Measurements from ENCODE around the gene ZC3H10.
"Not testable (repeated sequence)": the region's sequence is repeated elsewhere in the genome, so short reads cannot be mapped to it uniquely, and the experiment has no call there.

The ZC3H10 gene

DNA sequence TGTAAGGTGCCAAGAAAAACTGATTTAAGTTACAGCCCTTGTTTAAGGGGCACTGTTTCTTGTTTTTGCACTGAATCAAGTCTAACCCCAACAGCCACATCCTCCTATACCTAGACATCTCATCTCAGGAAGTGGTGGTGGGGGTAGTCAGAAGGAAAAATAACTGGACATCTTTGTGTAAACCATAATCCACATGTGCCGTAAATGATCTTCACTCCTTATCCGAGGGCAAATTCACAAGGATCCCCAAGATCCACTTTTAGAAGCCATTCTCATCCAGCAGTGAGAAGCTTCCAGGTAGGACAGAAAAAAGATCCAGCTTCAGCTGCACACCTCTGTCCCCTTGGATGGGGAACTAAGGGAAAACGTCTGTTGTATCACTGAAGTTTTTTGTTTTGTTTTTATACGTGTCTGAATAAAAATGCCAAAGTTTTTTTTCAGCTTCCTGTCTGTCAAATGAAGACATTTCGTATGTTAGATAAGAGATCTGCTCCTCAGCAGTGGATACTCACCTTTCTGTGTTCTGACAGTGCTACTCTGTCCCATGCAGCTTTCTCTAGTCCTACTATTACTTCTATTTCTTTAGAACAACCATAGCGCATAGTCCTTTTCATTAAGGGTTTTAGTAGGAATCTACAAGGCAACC, 14.9 kb upstream of the ZC3H10 start:
- DNase-seq: no peak

DNA sequence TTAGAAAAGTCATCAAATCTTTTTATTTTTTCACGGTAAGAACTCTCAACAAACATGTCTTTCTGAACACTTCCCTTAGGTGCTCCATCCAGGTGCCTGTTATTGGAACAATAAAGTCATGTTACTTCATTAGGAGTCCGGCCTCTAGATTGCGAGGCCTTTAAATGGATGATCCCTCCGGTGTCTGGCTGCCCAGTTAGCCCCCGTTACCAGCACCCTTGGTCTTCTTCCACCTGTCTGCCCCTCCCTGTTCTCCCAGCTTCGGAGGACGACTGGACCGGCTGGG, 14.3 kb upstream of the ZC3H10 start:
- DNase-seq: no peak

- peak; percentile 99 for DNase-seq
Measured at GRCh38 chr12:56104109-56104814, 13.8 kb upstream of the ZC3H10 start, which contains the start of gene PA2G4. TSS of gene PA2G4 (plus strand) at chr12:56104559. CDS start at chr12:56104738, 179 bp downstream.

GRCh38 chr12:56104815-56105608, 13.1 kb upstream of the ZC3H10 start:
- no peak for DNase-seq

- no peak for DNase-seq
Measured at GRCh38 chr12:56105609-56105902, 12.5 kb upstream of the ZC3H10 start.

DNA sequence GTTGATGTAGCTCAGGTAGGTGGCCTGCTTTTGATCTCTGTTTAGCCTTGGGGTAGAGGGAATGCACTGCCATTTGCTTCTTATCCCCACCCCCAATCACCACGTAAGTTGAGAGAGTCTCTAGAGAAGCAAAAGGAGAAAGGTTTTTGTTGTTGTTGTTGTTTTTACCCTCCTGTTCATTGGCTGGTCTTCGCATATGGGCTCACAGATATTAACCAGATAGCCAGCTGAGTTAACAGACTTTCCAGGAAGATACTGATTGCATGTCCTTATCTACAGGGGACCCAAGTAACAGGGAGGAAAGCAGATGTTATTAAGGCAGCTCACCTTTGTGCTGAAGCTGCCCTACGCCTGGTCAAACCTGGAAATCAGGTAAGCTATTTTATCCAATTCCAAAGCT, 10.8 kb upstream of the ZC3H10 start:
- no peak for DNase-seq

DNA sequence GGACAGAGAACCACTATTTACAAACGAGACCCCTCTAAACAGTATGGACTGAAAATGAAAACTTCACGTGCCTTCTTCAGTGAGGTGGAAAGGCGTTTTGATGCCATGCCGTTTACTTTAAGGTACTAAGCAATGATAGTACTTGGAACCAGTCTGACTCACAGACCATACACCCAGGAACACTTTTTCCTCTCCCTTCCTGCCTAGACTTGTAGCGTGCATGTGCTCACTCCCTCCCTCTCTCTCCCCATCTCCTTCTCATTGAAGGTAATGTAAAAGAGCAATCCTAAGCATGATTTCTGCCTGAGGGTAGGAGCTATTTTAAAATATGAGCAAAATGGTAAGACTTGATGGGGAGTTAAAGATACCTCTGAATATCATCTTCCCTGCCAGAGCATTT, 7.5 kb upstream of the ZC3H10 start:
- DNase-seq: no peak

DNA sequence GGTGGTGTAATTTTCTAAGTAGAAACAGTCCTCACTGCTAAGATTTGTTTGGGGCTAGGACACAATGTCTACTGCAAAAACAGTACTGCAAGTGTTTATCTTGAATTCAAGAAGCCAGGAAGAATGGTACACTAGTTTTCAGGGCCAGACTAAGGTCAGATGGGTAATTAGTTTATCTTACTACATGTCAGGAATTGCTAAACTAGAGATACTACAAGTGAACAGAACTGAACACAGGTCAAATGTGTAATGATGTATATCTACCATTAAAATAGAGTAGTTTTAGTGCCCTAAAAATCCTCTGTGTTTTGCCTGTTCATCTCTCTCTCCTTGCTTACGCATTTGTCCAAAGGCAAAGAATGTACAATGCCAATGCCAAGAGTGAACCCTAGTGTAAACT, 4.0 kb upstream of the ZC3H10 start:
- no peak for DNase-seq

DNA sequence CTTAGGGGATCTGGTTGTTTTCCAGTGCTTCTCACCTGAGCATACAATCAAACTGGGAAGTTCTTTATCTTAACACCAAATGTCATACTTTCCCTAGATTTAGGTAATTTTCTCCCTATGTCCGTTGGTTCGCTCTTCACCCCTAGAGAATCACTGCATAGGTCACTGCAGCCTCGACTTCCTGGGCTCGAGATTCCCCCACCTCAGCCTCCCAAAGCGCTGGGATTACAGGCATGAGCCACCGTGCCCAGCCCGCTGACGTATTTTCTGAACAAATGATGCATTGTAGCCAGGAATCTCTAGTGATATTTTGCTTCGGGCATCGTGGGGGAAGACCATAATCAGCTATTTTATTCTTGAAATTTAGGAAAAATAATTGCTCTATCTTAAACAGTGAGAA, 2.7 kb upstream of the ZC3H10 start:
- DNase-seq: peak; percentile 46

GRCh38 chr12:56116267-56117081, 1.6 kb upstream of the ZC3H10 start, which contains the start of gene RPL41:
TSS of gene RPL41 (plus strand) at chr12:56116633.
- peak; percentile 97 for DNase-seq

DNA sequence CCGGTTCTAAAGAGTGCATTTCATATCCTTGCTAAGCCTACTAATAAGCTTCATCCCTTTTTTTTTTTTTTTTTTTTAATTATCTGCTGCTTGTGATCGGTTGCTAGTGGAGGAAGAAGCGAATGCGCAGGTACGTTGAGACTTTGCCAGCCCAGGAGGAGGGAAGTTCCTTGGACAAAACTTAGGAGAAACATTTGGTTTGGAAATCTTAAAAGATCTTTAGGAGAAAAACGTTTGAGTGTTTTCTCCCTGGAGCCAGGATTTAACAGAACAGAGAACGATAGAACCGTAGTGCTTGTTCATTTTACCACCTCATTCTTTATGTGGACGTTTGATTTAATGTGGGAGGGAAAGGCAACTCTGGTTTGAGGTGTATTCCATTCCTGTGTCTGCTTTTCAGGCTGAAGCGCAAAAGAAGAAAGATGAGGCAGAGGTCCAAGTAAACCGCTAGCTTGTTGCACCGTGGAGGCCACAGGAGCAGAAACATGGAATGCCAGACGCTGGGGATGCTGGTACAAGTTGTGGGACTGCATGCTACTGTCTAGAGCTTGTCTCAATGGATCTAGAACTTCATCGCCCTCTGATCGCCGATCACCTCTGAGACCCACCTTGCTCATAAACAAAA, 872 bp upstream of the ZC3H10 start:
- not testable (repeated sequence) for DNase-seq

DNA sequence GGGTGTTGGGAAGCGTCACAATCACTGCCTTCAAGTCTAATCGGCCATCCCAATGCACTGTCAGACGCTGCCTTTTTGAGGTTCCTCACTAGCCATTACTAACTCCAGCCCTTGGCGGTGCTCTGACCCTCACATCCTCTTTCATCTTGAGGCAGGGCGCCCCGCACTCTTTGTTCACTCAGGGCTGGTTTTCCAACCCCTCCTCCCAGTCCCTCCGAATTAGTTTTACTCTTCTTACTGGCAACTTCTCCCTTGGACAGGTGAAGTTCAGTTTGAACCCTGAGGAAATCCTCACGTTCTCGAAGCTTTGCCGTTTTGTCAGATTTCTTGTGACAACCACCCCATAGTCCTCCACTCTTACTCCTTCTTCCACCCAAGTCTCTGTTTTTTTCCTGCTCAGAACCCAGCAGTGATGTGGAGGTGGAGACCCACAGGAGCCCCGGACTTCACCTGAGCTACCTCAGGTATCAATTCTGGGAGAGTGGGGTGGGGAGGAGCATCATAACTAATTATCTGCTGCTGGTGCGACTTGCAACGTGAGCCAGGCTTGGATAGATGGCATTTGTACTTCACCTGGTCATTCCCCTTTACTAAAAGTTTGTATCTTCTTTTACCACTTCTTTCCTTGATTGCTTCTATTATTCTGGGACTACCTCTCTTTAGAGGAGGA, 757 bp downstream of the ZC3H10 start:
- no peak for DNase-seq

DNA sequence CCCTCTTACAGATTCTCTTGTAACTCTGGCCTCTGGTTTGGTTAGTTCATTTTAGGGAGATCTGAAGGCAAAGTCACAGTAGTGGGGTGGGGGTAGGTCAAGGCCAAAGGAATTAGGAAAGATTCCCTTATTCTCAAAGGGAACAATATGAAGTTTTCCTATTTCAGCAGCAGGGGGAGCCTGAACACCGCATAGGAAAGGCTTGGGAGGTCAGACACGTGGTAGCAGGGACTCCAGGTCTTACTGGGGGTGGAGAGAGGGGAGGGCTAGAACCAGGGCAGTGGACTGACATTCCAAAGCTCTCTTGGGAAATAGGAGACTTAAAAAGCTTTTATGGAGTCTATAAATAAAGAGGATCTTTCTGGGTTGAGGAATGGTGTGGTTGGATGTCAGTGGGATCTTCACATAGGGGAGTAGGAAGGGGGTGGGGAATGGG, 1.3 kb downstream of the ZC3H10 start:
- DNase-seq: peak; percentile 89

- DNase-seq: no peak
Measured at GRCh38 chr12:56120158-56120846, 2.2 kb downstream of the ZC3H10 start.

GRCh38 chr12:56121204-56121870, 3.3 kb downstream of the ZC3H10 start:
- no peak for DNase-seq

DNA sequence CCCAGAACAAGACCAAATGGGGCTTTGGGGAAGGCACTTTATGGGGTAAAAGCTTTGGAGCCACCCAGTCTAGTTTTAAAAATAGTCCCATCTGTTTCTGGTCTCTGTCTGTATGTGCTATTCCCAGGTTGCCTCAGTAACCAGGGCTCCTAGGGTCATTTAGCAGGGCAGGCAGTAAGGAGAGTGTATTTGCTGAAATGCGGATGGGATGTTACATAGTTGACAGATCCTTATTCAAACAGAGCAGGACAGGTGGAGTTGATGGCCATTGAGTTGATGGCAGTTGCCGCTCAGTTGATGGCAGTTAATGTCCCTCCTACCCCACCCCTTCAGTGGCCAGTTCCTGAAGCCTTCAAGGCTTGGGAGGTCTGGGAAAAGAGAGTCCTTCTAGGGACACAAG, 4.6 kb downstream of the ZC3H10 start:
- no peak for DNase-seq

GRCh38 chr12:56124133-56124532, 6.1 kb downstream of the ZC3H10 start:
- DNase-seq: no peak

GRCh38 chr12:56126732-56127239, 8.7 kb downstream of the ZC3H10 start:
- no peak for DNase-seq

DNA sequence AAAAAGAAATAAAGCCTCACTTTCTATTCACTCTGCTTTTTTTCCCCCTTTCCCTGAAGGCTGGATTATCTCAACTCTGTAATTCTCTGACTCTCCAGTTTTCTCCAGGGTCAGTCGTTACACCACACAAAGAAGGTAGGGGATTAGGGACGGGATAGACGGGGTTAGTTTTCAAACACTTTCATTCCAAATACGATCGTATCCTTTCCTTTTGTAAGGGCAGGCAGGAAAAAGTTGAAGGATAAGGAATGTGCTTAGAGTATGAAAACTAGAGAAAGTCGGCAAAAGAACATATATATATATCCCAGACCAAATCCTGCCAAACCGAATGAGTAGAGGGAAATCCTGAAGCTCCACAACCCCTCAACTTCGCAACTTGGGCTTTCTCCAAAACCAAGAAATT, 9.4 kb downstream of the ZC3H10 start:
- no peak for DNase-seq

DNA sequence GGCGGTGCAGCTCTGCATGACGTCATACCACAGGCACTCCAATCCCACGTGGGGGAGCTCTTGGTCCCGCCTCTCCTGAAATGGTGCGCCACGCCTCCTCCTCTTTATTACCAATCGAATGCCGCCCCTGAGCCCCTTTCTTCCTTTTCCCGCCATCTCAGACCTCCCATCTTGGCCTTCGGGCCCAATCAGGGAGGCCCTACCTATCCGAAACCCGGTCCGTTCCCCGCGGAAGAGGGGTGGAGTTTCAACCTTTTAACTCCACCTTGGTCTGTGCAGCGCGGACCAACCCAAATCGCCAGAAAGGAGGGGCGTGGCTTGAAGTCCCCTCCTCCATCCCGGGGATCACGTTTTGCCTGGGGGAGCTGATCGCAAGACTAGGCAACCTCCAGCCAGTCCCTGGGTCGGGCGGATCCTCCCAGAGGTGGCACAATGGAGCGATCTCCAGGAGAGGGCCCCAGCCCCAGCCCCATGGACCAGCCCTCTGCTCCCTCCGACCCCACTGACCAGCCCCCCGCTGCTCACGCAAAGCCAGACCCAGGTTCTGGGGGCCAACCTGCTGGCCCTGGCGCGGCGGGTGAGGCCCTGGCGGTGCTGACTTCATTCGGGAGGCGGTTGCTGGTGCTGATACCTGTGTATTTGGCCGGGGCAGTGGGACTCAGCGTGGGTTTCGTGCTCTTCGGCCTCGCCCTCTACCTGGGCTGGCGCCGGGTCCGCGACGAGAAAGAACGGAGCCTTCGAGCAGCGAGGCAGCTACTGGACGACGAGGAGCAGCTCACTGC, 10.0 kb downstream of the ZC3H10 start, which contains the start of gene ESYT1:
Gene ESYT1, plus strand, starts transcription at position 380 of the 782 bp plus-strand sequence. Its CDS starts 53 bp downstream, at position 433.
- peak; percentile 99 for DNase-seq
